Muscle of leg (tissue), 11 donors: ENCODE data around the gene KRT222. TPM values are rescaled to one million over a fixed set of nuclear protein-coding genes. Genes with fewer than 3 reads are reported as not detected.

Experiments
- DNase-seq: peaks from one replicate; pipeline ENCODE4 v3.0.0; 2013
- H3K27ac ChIP-seq: one replicate; pipeline ENCODE4 v1.5.1; 2013; ENCODE audit warnings: mild to moderate bottlenecking, low read length, control low read depth
- H3K27me3 ChIP-seq: one replicate; pipeline ENCODE4 v1.6.1; 2013; ENCODE audit warnings: low read length; ENCODE audit not compliant: control insufficient read depth, insufficient read depth
- H3K36me3 ChIP-seq: one replicate; pipeline ENCODE4 v1.6.1; 2013; ENCODE audit warnings: low read length; ENCODE audit not compliant: control insufficient read depth, insufficient read depth
- H3K4me1 ChIP-seq: one replicate; pipeline ENCODE4 v1.6.1; 2013; ENCODE audit warnings: low read length; ENCODE audit not compliant: control insufficient read depth, insufficient read depth
- H3K4me3 ChIP-seq: one replicate; pipeline ENCODE4 v1.5.1; 2013; ENCODE audit warnings: low read length, control low read depth
- H3K9me3 ChIP-seq: replicated peaks from 2 replicates; pipeline ENCODE4 v1.6.1; 2013; ENCODE audit warnings: low read depth, low read length; ENCODE audit not compliant: control insufficient read depth
- WGBS: methylation state at CpG from one replicate; pipeline ENCODE4 v1.1.5; 2013; ENCODE audit warnings: missing lambda C conversion rate; ENCODE audit not compliant: insufficient coverage; 5-methylcytosine and 5-hydroxymethylcytosine counted together
- polyA plus RNA-seq, 8 donors: library from polyadenylated mRNA; unstranded; fragments of 120-200 nt; gene quantifications; one replicate each; pipeline versions ENCODE4 v1.2.1 to v1.2.3, GENCODE V29; 2013; ENCODE audit warnings: inconsistent platforms in 1 of 8, low replicate concordance in 1 of 8; ENCODE audit not compliant: insufficient read length in 8 of 8, insufficient read depth in 1 of 8
- total RNA-seq: library from RNA; stranded (reverse); fragments of 120-200 nt; gene quantifications from one replicate; pipeline ENCODE4 v1.2.4, GENCODE V29; 2013

The KRT222 gene
- total and polyA plus RNA-seq, 9 donors: 0.04 to 1.3 (median 0.24) TPM; not detected in 1

GRCh38 chr17:40607641-40608040 is 57.3 kb downstream of the KRT222 start:
- H3K4me3 ChIP-seq: no peak overlapping the region
- DNase-seq: no peak
- H3K27me3 ChIP-seq: peaks cover 4% of the 10 kb centered on the region
- no peaks in the 10 kb centered on the region for H3K9me3 ChIP-seq
- WGBS: no CpG with 5 or more reads among the region's 5 CpGs
- H3K36me3 ChIP-seq: no peaks in the 10 kb centered on the region
- no peaks in the 10 kb centered on the region for H3K4me1 ChIP-seq
- H3K27ac ChIP-seq: no peak overlapping the region

DNA sequence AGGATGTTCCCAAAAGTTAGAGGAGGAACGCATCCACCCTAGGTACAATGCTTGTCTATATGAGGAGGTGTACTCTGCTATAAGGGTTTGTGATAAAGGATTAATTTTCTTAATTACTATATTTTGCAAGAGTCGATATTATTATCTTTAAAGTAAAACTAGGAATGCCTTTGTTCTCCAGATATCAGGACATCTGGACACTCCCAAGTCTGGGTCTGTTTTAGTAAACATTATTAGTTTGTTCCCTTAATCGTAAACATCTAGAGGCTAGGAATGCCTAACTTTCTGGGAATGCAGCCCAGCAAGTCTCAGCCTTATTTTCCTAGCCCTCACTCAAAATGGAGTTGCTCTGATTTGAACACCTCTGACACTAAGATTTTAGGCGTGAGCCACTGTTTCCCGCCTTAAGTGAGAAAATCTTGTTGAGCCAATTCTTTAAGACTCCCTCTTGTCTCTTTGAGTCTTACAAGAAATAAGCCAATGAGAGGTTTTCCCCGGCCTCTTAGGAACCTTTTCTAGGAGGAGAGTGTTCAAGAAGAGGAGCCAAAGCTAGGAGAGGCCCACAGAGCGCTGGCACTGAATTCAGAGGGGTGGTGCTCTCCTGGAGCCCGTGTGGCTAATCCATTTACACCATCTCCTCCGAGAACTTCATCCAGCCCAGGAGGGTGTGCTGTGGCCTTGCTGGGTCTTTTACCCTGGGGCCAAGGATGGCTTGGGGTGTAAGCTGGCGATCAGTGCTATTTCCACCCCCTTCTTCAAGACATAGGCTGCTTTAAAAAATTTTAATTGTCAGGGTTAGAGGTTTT is 58.2 kb downstream of the KRT222 start:
- no CpG with 5 or more reads among the region's 10 CpGs for WGBS
- Histone ChIP-seq H3K9me3 (no peaks in the 10 kb centered on the region), H3K4me1 (no peaks in the 10 kb centered on the region), H3K4me3 (no peak overlapping the region), H3K36me3 (no peaks in the 10 kb centered on the region), H3K27ac (no peak overlapping the region), H3K27me3 (peaks cover 4% of the 10 kb centered on the region)
- no peak for DNase-seq

- 96% methylated on average over 4 of the region's 6 CpGs for WGBS
- no peaks in the 10 kb centered on the region for H3K36me3 ChIP-seq
- H3K4me3 ChIP-seq: no peak overlapping the region
- no peak overlapping the region for H3K27ac ChIP-seq
- DNase-seq: no peak
- no peaks in the 10 kb centered on the region for H3K4me1 ChIP-seq
- H3K9me3 ChIP-seq: no peaks in the 10 kb centered on the region
- H3K27me3 ChIP-seq: peaks cover 6% of the 10 kb centered on the region
Measured at GRCh38 chr17:40605306-40605705, 59.7 kb downstream of the KRT222 start.

Other genes with a start within 250 kb of the KRT222 start
- 45.9 TPM for gene TOP2A, start 247.3 kb downstream of the KRT222 start, total RNA-seq
- 100 to 1,000 TPM in 1 of 8 donors, 10 to 100 TPM in 7; 58.3 to 113 (median 80.9) TPM for gene TOP2A, start 247.3 kb downstream of the KRT222 start, polyA plus RNA-seq
- gene IGFBP4, start 221.7 kb downstream of the KRT222 start, total RNA-seq: 105 TPM
- gene IGFBP4, start 221.7 kb downstream of the KRT222 start, polyA plus RNA-seq: 100 to 1,000 TPM; 195 to 325 (median 275) TPM
- gene TNS4, start 163.6 kb downstream of the KRT222 start, total RNA-seq: not detected
- 1 to 10 TPM in 1 of 8 donors, under 1 TPM in 4, not detected in 3; 0.05 to 1.6 (median 0.16) TPM for gene TNS4, start 163.6 kb downstream of the KRT222 start, polyA plus RNA-seq
- 0.09 TPM for gene CCR7, start 99.7 kb downstream of the KRT222 start, total RNA-seq
- gene CCR7, start 99.7 kb downstream of the KRT222 start, polyA plus RNA-seq: under 1 TPM; 0.17 to 0.35 (median 0.27) TPM
- gene SMARCE1, start 17.4 kb downstream of the KRT222 start, total RNA-seq: 93.2 TPM
- 100 to 1,000 TPM; 116 to 154 (median 124) TPM for gene SMARCE1, start 17.4 kb downstream of the KRT222 start, polyA plus RNA-seq
- not detected for gene KRT24, start 38.6 kb upstream of the KRT222 start, total RNA-seq
- gene KRT24, start 38.6 kb upstream of the KRT222 start, polyA plus RNA-seq: under 1 TPM in 2 of 8 donors, not detected in 6; 0.21 to 0.24 TPM
- 0.35 TPM for gene KRT25, start 90.2 kb upstream of the KRT222 start, total RNA-seq
- gene KRT25, start 90.2 kb upstream of the KRT222 start, polyA plus RNA-seq: under 1 TPM in 6 of 8 donors, not detected in 2; 0.13 to 0.64 (median 0.31) TPM
- not detected for gene KRT26, start 107.0 kb upstream of the KRT222 start, total RNA-seq
- gene KRT26, start 107.0 kb upstream of the KRT222 start, polyA plus RNA-seq: under 1 TPM in 1 of 8 donors, not detected in 7; 0.12 TPM
- 0.18 TPM for gene KRT27, start 117.4 kb upstream of the KRT222 start, total RNA-seq
- gene KRT27, start 117.4 kb upstream of the KRT222 start, polyA plus RNA-seq: under 1 TPM in 1 of 8 donors, not detected in 7; 0.14 TPM
- not detected for gene KRT28, start 134.8 kb upstream of the KRT222 start, total RNA-seq
- not detected for gene KRT28, start 134.8 kb upstream of the KRT222 start, polyA plus RNA-seq
- 11.6 TPM for gene KRT10, start 157.4 kb upstream of the KRT222 start, total RNA-seq
- gene KRT10, start 157.4 kb upstream of the KRT222 start, polyA plus RNA-seq: 100 to 1,000 TPM in 1 of 8 donors, 10 to 100 TPM in 7; 33.5 to 261 (median 47.3) TPM
- not detected for gene KRT12, start 202.0 kb upstream of the KRT222 start, total RNA-seq
- gene KRT12, start 202.0 kb upstream of the KRT222 start, polyA plus RNA-seq: 1 to 10 TPM in 1 of 8 donors, under 1 TPM in 7; 0.14 to 1.2 (median 0.22) TPM
- gene KRT20, start 220.1 kb upstream of the KRT222 start, total RNA-seq: not detected
- under 1 TPM in 4 of 8 donors, not detected in 4; 0.13 to 0.59 (median 0.35) TPM for gene KRT20, start 220.1 kb upstream of the KRT222 start, polyA plus RNA-seq